Ovary (tissue), 3 donors: ENCODE results near the gene TJAP1.

Experiments
- EP300 ChIP-seq: sonication (generic); formaldehyde crosslinking; IDR thresholded peaks from one replicate; pipeline ENCODE4 v1.6.1; 2017; ENCODE audit warnings: antibody characterized with exemption
- POLR2A ChIP-seq: fragments of 450-650 bp; IDR thresholded peaks from one replicate; pipeline ENCODE4 v1.6.1; 2017; ENCODE audit warnings: antibody characterized with exemption, mild to moderate bottlenecking, moderate library complexity
- TF ChIP-seq, protein P1 (sequence below), 3 donors: fragments of 450-650 bp in 2 of 3; fragments of 200-600 bp in 1 of 3; IDR thresholded peaks; one replicate each; pipeline versions ENCODE4 v1.5.1 to v1.8.0; 2016 to 2022; ENCODE audit warnings: antibody characterized with exemption in 3 of 3, mild to moderate bottlenecking in 1 of 3
- donor health status: DM: no; HTN: no; CAD: no.

DNA sequence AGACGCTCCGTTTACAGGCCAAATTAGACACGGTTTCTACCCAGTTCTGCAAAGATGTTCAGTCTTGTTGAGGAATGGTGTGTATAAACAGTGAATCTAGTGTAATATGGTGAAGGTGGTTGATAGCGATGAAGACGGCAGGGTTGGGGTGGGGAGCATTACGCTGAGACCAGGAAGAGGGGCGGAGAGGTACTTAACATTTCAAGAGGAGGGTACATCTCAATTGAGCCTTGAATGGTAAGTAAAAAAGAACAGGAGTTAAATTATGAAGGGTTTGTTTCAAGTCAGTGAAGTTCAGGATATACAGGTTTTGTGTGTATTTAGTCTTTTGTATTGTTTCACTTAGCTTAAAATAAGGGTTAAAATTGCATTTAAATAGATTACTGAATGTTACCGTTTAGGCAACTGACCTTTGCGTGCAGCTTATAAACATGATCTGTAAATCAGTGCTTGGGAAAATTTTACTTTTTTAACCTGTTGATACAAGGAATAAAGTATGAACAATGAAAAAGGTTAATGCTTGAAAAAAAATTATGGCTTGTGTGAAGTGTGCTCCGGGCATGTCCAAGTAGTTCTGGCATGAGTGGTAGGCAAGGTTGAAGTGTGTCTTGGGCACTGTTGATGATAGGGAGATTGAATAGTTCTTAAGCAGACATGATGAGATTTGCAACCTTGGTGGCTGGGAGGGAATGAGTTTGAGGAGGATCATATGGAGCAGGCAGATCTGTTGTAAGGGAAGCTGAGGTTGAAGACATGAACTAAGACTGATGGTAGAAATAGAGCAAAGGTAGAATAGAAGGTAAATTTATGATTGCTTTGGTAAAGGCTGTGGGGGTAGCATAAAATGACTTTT lies 40.4 kb downstream of the TJAP1 start:
- TF ChIP-seq POLR2A: no peak
- TF ChIP-seq, protein P1, sequence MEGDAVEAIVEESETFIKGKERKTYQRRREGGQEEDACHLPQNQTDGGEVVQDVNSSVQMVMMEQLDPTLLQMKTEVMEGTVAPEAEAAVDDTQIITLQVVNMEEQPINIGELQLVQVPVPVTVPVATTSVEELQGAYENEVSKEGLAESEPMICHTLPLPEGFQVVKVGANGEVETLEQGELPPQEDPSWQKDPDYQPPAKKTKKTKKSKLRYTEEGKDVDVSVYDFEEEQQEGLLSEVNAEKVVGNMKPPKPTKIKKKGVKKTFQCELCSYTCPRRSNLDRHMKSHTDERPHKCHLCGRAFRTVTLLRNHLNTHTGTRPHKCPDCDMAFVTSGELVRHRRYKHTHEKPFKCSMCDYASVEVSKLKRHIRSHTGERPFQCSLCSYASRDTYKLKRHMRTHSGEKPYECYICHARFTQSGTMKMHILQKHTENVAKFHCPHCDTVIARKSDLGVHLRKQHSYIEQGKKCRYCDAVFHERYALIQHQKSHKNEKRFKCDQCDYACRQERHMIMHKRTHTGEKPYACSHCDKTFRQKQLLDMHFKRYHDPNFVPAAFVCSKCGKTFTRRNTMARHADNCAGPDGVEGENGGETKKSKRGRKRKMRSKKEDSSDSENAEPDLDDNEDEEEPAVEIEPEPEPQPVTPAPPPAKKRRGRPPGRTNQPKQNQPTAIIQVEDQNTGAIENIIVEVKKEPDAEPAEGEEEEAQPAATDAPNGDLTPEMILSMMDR (IDR thresholded peaks at IDR 0.05): no peak
- TF ChIP-seq EP300: no peak
